Left lung (tissue), 10 donors: Measurements from ENCODE around the gene KIAA2012. TPM values are rescaled to one million over a fixed set of nuclear protein-coding genes. Genes with fewer than 3 reads are reported as not detected.
A peak's percentile ranks its signal among the peaks of the same experiment; 100 is the strongest.

Source experiments
- ATAC-seq: fragments of 200-7000 bp; cut with Tn5 transposase; one replicate; pipeline ENCODE4 v1.9.1; 2020; ENCODE audit warnings: moderate library complexity
- DNase-seq, 4 donors: peaks; one replicate each; pipeline ENCODE4 v3.0.0-alpha.2; 2013 to 2020
- H3K27ac ChIP-seq, 2 donors: fragments of 200-600 bp; sonication (generic) in 1 of 2; one replicate each; pipeline versions ENCODE4 v1.5.0 to v1.8.0; 2020 to 2021
- H3K27me3 ChIP-seq, 2 donors: fragments of 200-600 bp; sonication (generic) in 1 of 2; one replicate each; pipeline versions ENCODE4 v1.5.0 to v1.8.0; 2020 to 2021
- H3K36me3 ChIP-seq, 2 donors: fragments of 200-600 bp; sonication (generic) in 1 of 2; one replicate each; pipeline versions ENCODE4 v1.5.0 to v1.8.0; 2020 to 2021
- H3K4me1 ChIP-seq, 2 donors: fragments of 200-600 bp; one replicate each; pipeline ENCODE4 v1.8.0; 2021
- H3K4me3 ChIP-seq, 2 donors: fragments of 200-600 bp; sonication (generic) in 1 of 2; one replicate each; pipeline versions ENCODE4 v1.5.0 to v1.8.0; 2020 to 2021; ENCODE audit warnings: mild to moderate bottlenecking in 1 of 2
- H3K9me3 ChIP-seq, 2 donors: fragments of 200-600 bp; sonication (generic) in 1 of 2; one replicate each; pipeline versions ENCODE4 v1.5.0 to v1.8.0; 2020 to 2021
- CTCF ChIP-seq, 2 donors: fragments of 200-600 bp; sonication (generic) in 1 of 2; IDR thresholded peaks; one replicate each; pipeline versions ENCODE4 v1.5.0 to v1.8.0; 2021; ENCODE audit warnings: antibody characterized with exemption in 2 of 2
- intact Hi-C, 2 donors: fragments of 100-400 bp; cut with DNase I; formaldehyde crosslinking; loops; one replicate each; pipeline versions ENCODE4 v1.11.2 to v1.14.2; 2022
- polyA plus RNA-seq, 6 donors: library from polyadenylated mRNA; unstranded; fragments of 120-200 nt; gene quantifications; one replicate each; pipeline ENCODE4 v1.2.1, GENCODE V29; 2013; ENCODE audit not compliant: insufficient read length in 6 of 6
- total RNA-seq, 2 donors: library from RNA; stranded (reverse); fragmentation: NEBNext Ultra II Directional; extraction: Animal tissue kit (Norgen Biotek cat#: 25700); gene quantifications; one replicate each; pipeline ENCODE4 v1.2.1, GENCODE V29; 2021
- donor health status: DM: no; HTN: yes; CAD: no.
- donor health status: DM: no; HTN: no; CAD: no.

The KIAA2012 gene
- total and polyA plus RNA-seq, 8 donors, result 0.46 to 2.8 (median 1.5) TPM; not detected in 1

- no peak for TF ChIP-seq CTCF (IDR thresholded peaks at IDR 0.05)
- DNase-seq (no peak), ATAC-seq (no peak)
- intact Hi-C loops, result loop anchor here in 1 of 2 donors (10.0 kb wide), 1 partner anchor 144 kb away; no protein-coding TSS in a partner anchor
- no peak overlapping the region for H3K27ac ChIP-seq
- no peaks in the 10 kb centered on the region for H3K9me3 ChIP-seq
- peaks cover 5 to 24% of the 10 kb centered on the region in 2 donors for H3K4me1 ChIP-seq
- no peak overlapping the region for H3K4me3 ChIP-seq
- H3K36me3 ChIP-seq, result no peaks in the 10 kb centered on the region
- H3K27me3 ChIP-seq, result peaks cover 11 to 49% of the 10 kb centered on the region in 2 donors
These were observed 42.4 kb upstream of the KIAA2012 start for GRCh38 chr2:202030691-202031090.

- Histone ChIP-seq H3K4me3 (no peak overlapping the region), H3K27me3 (peaks cover 11 to 56% of the 10 kb centered on the region in 2 donors), H3K36me3 (no peaks in the 10 kb centered on the region), H3K27ac (no peak overlapping the region), H3K4me1 (peaks cover 5 to 25% of the 10 kb centered on the region in 2 donors), H3K9me3 (no peaks in the 10 kb centered on the region)
- ATAC-seq, result no peak
- no peak for TF ChIP-seq CTCF (IDR thresholded peaks at IDR 0.05)
- peak in 1 of 4 donors; percentile 68 for DNase-seq
- intact Hi-C loops, result loop anchor here in 1 of 2 donors (10.0 kb wide), 1 partner anchor 143 kb away; no protein-coding TSS in a partner anchor
These were observed 41.7 kb upstream of the KIAA2012 start for GRCh38 chr2:202031246-202031951.

- intact Hi-C loops, result loop anchor here in 1 of 2 donors (10.0 kb wide), 1 partner anchor 142 kb away; no protein-coding TSS in a partner anchor
These were observed 40.2 kb upstream of the KIAA2012 start for GRCh38 chr2:202032846-202033316.

GRCh38 chr2:202033317-202034248 lies 39.5 kb upstream of the KIAA2012 start, which contains the start of gene FZD7:
FZD7 (plus strand) TSS chr2:202033855; CDS start chr2:202034648, 793 bp downstream.
- no peak for TF ChIP-seq CTCF (IDR thresholded peaks at IDR 0.05)
- intact Hi-C loops, result loop anchor here in 1 of 2 donors (10.0 kb wide), 1 partner anchor 141 kb away; no protein-coding TSS in a partner anchor
- DNase-seq, result peak; percentile 92 to 97 (median 95)
- Histone ChIP-seq H3K27ac (peak within 1 kb of the TSS; percentile 77 to 94), H3K4me3 (peak within 1 kb of the TSS; percentile 61), H3K36me3 (no peaks in the 10 kb centered on the region), H3K27me3 (peaks cover 11 to 78% of the 10 kb centered on the region in 2 donors), H3K9me3 (no peaks in the 10 kb centered on the region), H3K4me1 (peaks cover 8 to 25% of the 10 kb centered on the region in 2 donors)
- peak; percentile 93 for ATAC-seq

More at GRCh38 chr2:202032846-202033316, 40.2 kb upstream of the KIAA2012 start:
- peak in 3 of 4 donors; percentile 58 to 88 (median 86) for DNase-seq
- Histone ChIP-seq H3K9me3 (no peaks in the 10 kb centered on the region), H3K27ac (peak overlapping the region; percentile 77 to 94), H3K4me1 (peaks cover 5 to 25% of the 10 kb centered on the region in 2 donors), H3K36me3 (no peaks in the 10 kb centered on the region), H3K27me3 (peaks cover 11 to 71% of the 10 kb centered on the region in 2 donors), H3K4me3 (peak overlapping the region; percentile 61)
- peak; percentile 58 for ATAC-seq
- no peak for TF ChIP-seq CTCF (IDR thresholded peaks at IDR 0.05)
